ENCODE measurements around the gene VBP1.
"Not testable (repeated sequence)": the region's sequence is repeated elsewhere in the genome, so short reads cannot be mapped to it uniquely, and the experiment has no call there.

Gene VBP1

GRCh38 chrX:155263854-155264628 is 47.8 kb downstream of the VBP1 start, which contains the start of gene RAB39B:
Gene RAB39B (minus strand): TSS chrX:155264491. CDS start chrX:155264288, 203 bp downstream.
- DNase-seq (ENCODE audit: extremely low read depth in 1 of 2, low read depth in 1 of 2) = peak; percentile 30 to 47

GRCh38 chrX:155266439-155266838 is 50.2 kb downstream of the VBP1 start:
- no peak for DNase-seq (ENCODE audit: extremely low read depth in 1 of 2, low read depth in 1 of 2)

- not testable (repeated sequence) for DNase-seq (ENCODE audit: extremely low read depth in 1 of 2, low read depth in 1 of 2)
Observed at GRCh38 chrX:155267995-155268394, 51.7 kb downstream of the VBP1 start.

- DNase-seq (ENCODE audit: extremely low read depth in 1 of 2, low read depth in 1 of 2) = no peak
Observed at GRCh38 chrX:155270969-155271368, 54.7 kb downstream of the VBP1 start.

- DNase-seq (ENCODE audit: extremely low read depth in 1 of 2, low read depth in 1 of 2) = no peak
Observed at GRCh38 chrX:155279873-155280272, 63.6 kb downstream of the VBP1 start.

All from activated CD8-positive, alpha-beta memory T cell treated with anti-CD3 and anti-CD28 coated beads for 1 hour (primary cell).